OCI-LY7 (cell line): ENCODE measurements around the gene SEC23A.
"Not testable (repeated sequence)": the region's sequence is repeated elsewhere in the genome, so short reads cannot be mapped to it uniquely, and the experiment has no call there.

Experiments
- CTCF ChIP-seq: fragments of 200-600 bp; sonication (generic); conservative IDR thresholded peaks from 2 replicates; pipeline ENCODE4 v1.5.1; 2014; ENCODE audit warnings: mild to moderate bottlenecking, antibody characterized with exemption, low read length, moderate library complexity, mixed read lengths
- EZH2phosphoT487 ChIP-seq: fragments of 200-600 bp; sonication (generic); IDR thresholded peaks from 2 replicates; pipeline ENCODE4 v1.6.1; 2018; ENCODE audit warnings: low read depth, borderline replicate concordance, mild to moderate bottlenecking, mixed run types, antibody characterized with exemption, low read length, moderate library complexity, mixed read lengths

GRCh38 chr14:39137835-39138234 lies 34.8 kb upstream of the SEC23A start:
- TF ChIP-seq CTCF, EZH2phosphoT487: not testable (repeated sequence)
